Gastroesophageal sphincter (tissue), 3 donors: Measurements from ENCODE around the gene PROK1.

Experiments
- CTCF ChIP-seq, 4 experiments: fragments of 200-600 bp in 2 of 4; fragments of 450-650 bp in 2 of 4; sonication (generic) in 1 of 4; IDR thresholded peaks; one replicate each; pipeline ENCODE4 v1.5.1; 2017 to 2019; ENCODE audit warnings: antibody characterized with exemption in 4 of 4, mild to moderate bottlenecking in 2 of 4, moderate library complexity in 2 of 4
- EP300 ChIP-seq: sonication (generic); formaldehyde crosslinking; IDR thresholded peaks from one replicate; pipeline ENCODE4 v1.6.1; 2017; ENCODE audit warnings: antibody characterized with exemption, mild to moderate bottlenecking
- POLR2A ChIP-seq, 2 donors: fragments of 450-650 bp; IDR thresholded peaks; one replicate each; pipeline ENCODE4 v1.6.1; 2017; ENCODE audit warnings: antibody characterized with exemption in 2 of 2, mild to moderate bottlenecking in 2 of 2, moderate library complexity in 1 of 2

GRCh38 chr1:110504226-110504625 is 53.3 kb downstream of the PROK1 start:
- TF ChIP-seq CTCF (IDR thresholded peaks at IDR 0.05) (no peak), EP300 (no peak), POLR2A (IDR thresholded peaks at IDR 0.05) (no peak)
